Suppressor macrophage (primary cell): ENCODE data around the gene AIG1.

Experiments
- DNase-seq, 4 experiments: peaks; one replicate each; pipeline ENCODE4 v3.0.0-alpha.2; 2020 to 2022

AIG1 gene

DNA sequence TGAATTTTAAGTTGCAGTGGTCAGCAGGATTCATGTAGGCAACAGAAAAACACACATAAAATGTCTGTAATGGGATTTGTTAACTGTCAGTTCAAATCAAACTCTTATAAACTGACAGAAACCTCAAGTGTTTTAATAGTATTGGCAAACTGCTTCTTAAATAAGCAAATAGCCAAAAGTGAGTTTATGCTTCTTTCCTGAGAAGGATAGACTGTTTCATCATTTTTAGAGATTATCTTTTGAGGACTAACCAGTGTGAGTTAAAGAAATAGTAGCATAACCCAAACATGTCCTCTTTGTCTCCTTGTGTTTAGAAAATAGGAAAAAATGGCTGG lies 68.0 kb downstream of the AIG1 start:
- no peak for DNase-seq

DNA sequence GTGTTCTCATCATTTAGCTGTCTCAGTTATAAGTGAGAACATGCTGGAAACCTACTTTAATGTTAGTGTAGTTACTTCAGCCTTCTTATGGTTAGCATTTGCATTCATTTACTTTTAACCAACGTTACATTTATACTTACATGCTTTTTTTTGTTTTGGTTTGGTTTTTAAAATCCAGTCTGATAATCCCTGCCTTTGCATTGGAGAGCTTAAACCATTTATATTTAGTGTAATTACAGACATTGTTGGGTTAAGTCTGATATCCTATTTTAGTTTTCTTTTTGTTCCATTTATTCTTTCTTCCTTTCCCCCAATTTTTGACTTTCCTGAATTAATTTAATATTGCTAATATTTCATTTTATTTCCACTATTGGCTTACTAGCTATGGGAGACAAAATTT lies 70.2 kb downstream of the AIG1 start:
- no peak for DNase-seq

DNA sequence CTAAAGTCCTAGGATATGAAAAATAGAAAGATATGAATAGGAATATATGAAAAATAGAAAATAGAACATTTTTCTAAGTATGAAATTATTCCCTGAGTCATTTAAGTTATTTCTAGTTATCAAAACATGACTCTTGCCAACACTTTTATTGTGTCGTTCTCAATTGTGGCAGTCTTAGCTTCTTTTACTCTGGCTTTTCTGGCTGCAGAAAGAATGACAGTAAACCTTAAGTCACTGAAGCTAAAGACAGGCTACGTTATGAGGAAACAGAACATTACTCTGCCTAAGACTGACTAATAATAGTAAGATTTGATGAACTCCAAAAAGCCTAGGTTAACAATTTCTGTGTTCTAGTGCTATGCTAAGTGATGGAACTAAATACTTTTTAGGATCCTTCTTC lies 74.6 kb downstream of the AIG1 start:
- no peak for DNase-seq

DNA sequence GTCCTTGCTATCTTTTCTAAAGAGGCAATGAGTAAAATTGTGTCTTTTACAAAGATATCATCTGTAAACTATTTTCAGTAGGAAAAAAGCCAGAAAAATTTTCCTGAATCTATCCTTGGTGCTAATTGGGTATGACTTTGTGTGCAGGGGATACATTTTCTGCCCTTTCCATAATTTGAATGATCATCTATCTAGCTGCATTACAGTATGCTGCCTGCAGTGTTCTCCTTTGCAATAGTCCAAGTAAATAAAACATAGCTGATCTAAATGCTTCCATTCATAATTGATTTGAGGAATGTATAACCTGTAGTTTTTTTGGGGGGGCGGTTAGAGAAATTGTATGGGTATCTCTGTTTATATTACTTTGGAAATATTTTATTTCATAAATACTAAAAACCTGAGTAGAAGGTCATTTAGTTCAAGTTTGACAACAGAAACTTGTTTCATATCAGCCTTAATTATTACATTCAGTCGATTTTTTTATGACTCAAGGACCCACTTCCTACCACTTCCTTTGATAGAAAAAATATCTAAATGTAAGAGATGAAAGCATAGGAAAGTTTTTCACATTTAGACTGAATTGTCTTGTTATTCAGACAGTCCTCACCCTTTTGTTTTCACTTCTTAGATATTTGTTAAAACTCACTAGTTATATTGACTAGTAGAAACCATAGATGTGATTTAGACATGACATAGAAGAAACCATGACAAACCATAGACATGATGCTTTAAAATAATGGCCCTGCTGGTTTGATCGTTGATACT lies 75.3 kb downstream of the AIG1 start:
- DNase-seq: no peak

DNA sequence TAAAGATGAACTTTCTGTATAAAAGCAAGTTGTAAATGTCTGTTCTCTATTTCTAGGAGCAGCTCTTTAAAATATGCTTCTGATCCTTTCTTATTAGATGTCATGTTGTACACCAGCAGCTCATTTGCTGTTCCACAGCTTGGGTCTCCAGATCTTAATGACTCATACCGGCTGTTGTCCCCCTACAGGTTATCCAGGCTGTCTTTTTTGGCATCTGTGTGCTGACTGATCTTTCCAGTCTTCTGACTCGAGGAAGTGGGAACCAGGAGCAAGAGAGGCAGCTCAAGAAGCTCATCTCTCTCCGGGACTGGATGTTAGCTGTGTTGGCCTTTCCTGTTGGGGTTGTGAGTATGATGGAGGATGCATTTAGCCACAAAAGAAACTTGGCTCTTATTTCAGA lies 76.0 kb downstream of the AIG1 start:
- no peak for DNase-seq

DNA sequence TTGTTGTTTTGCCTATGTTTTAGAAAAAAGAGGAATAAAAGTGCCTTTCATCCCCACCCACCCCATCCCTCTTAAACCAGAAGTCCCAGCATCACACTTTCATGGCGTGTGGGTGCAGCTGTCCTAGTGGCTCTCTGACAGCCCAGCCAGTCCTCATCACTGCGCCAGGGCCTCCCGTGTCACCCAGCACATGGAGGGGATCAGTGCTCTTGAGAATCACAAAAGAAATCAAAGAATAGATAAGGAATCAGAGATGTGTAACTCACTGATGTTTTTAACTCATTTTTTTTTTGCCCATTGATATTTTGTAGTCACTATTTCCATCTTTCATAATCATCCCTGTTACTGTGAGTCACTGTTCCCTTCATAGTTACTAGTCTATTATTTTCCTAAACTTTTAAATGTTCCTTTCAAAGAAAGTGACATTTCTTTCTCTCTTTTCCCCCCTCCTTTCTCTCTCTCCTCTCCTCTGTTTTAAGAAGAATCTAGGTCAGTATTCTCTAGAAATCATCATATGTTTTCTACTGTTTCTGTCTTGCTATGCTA lies 78.6 kb downstream of the AIG1 start:
- DNase-seq: peak in 3 of 4 experiments; percentile 19 to 25 (median 20)

DNA sequence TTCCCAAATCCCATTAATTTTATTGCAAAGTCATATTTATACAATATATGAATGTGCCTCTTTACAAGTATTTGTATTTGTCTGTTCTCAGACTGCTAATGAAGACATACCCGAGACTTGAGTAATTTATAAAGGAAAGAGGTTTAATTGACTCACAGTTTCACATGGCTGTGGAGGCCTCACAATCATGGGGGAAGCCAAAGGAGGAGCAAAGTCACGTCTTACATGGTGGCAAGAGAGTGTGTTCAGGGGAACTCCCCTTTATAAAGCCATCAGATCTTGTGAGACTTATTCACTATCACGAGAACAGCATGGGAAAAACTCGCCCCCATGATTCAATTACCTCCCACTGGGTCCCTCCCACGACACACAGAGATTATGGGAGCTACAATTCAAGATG lies 79.2 kb downstream of the AIG1 start:
- DNase-seq: peak in 2 of 4 experiments; percentile 30 to 42

DNA sequence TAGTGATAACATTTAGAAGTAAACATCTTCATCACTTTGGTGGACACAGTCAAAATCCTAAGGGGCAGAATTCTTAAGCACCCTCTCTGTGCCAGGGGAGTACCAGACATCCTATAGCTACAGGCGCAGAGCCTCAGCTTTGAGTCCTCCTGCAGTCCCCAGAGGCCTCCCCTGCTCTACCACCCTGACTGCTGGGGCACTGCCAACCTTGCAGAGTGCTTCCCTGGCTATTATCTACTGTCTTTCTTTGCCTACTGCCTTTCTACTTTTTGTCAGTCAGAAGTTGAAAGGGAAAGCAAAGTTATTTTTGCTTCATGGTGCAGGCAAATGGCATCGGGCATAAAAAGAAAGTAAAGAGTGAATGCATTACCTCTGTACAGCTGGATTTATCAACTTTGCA lies 80.1 kb downstream of the AIG1 start:
- no peak for DNase-seq

DNA sequence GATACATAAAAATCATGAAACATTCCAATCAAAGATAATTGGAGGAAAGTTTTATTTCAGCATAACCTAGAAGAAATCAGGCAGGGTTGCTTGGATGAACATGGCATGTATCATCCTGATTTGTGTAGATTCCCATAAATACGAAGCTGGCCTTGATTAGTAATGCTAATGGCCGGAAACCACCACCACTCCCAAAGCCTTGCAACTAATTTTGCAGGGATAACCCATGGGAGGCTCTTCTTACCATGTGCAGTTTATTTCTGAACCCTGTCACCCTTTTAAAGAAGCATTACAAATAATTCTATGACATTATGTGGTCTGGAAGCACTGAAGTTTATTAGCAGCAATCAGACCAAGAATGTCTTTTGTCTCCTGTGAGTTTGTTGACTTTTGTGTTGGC lies 80.8 kb downstream of the AIG1 start:
- DNase-seq: no peak

DNA sequence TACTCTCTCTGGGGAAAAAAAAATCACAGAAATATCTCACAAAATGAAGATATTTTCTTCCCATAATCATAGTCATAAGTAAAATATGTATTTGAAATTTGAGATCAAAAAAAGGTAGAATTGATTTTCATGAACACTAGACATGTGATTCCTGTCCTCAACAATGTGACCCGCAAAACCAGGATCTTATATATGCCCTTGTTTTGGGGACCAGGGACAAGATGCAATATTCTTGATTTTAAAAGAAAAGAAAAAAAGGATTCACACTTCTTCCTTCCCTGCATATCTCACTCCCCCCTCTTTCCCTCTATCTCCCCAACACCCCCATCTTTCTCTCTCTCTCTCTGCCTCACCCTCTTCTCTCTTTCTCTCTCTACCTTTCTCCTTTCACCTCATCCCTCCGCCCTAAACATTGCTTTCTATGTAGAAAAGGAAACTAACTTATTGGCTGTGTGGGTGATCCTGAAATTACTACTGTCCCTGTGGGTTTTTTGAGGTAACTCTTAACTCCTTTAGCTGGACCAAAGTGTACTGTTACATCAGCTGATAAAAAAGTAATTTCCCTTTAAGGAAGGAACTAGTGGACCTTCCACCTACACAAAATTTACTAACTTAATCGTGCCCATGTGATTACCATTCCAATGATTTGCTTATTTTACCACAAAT lies 85.6 kb downstream of the AIG1 start:
- DNase-seq: peak in 2 of 4 experiments; percentile 38 to 40

DNA sequence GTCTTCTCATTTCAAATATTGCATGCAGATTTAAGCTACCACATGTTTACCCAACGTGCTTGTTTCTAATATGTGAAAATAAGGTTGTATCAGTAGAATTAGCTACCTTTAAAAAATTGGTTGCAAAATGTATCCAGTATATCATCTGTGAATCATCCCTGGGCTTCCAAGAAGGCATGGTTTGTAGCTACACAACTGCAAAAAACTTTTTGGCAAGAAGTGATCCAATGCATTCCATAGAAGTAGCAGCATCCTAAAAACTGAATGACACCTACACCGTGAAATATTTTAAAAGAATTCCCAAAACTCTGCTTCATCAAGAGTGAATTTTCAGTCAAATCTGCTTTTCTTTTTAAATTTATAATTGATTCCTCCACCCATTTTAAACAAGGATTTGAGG lies 89.1 kb downstream of the AIG1 start:
- DNase-seq: no peak

DNA sequence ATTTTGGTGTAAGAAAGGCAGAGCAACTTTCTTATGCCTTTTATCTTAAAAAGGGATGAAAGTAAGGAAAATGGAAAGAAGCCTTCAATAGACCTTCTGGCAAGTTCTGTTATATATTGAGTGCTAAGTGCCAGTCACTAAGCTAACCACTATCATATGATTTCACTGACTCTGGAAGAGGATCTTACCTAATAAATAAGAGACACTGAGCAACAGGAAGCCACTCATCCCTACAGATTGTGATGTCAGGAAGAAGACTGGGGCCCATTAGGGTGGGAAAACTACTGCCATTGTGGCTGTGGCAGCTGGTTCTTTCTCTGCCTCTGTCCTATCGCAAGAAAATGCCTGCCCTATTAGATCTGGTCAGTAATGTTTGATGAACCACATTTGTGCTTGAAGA lies 89.6 kb downstream of the AIG1 start:
- peak in 3 of 4 experiments; percentile 38 to 67 (median 58) for DNase-seq

DNA sequence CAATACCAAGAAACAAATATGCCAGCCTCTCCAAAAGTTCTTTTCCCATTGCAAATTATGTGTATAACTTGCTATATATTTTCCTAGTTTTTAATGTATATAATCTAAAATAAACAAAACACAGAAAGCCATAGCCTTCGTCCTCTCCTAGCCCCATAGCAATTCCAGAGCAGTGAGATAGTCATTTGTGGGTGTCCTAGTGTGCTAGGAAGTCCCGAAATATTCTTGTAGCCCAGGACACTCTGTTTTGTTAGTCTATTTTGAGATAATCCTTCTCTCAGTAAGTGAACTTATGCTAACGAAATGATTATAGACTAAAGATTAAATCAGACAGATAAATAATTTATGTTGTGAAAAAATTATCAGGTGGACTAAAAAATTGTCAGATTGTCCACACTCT lies 90.7 kb downstream of the AIG1 start:
- no peak for DNase-seq

DNA sequence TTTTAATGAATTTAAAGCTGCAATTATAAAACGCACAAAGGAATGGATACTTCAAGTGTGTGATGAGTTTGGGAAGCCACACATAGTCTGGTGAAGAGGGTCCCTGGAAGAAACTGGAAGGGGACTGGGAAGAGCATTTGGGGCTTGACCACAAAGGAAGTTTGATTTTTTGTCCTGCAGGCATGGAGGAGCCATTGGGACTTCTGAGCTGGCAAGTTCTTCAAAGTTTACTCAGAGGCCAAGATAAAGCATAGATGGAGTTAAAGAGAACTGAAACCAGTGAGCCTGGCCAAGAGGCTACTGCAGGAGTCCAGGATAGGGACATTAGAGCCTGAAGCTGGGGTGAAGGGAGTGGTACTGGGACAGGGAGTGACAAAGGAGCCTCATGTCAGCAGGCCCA lies 95.0 kb downstream of the AIG1 start:
- DNase-seq: peak in 3 of 4 experiments; percentile 22 to 32 (median 28)

DNA sequence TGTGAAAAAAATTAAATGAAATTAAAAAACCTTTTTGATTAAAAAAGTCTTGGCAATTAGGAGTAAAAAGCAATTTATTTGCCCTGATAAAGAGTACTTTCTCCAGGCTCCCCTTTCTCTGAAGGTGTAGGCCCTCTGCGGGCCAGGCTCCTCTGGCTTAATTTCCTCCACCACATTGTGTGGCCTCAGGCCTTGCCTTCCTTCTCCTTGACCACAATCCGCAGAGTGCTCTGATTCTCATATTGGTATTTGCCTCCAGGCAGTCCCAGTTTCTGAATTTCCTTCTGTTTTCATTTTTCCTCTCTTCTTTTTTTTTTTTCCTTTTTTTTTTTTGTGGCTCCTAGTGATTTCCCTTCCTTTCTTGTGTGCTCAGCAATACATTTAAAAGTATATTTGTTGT lies 96.4 kb downstream of the AIG1 start:
- no peak for DNase-seq

DNA sequence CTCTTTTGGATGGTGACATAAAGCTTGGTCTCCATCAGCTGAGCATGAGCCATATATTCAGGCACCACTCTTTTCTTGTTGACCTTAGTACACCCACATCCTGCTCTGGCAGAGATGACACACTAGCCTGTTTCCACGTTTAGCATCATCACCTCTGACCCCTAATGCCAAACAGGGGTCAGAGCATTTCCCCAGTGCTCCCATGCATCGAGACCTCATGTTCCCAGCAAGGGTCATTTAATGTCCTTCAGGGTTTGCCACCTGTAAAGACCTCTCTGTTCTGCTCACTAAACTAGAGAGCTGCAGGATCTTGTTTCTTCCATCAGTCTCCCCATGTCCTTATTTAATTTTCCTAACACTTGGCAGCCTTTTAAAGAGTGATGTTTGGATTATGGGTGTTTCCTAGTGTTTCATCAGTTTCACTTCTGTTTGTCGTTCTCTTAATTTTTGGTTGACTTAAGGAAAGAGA lies 97.5 kb downstream of the AIG1 start:
- DNase-seq: peak; percentile 63 to 92 (median 80)

DNA sequence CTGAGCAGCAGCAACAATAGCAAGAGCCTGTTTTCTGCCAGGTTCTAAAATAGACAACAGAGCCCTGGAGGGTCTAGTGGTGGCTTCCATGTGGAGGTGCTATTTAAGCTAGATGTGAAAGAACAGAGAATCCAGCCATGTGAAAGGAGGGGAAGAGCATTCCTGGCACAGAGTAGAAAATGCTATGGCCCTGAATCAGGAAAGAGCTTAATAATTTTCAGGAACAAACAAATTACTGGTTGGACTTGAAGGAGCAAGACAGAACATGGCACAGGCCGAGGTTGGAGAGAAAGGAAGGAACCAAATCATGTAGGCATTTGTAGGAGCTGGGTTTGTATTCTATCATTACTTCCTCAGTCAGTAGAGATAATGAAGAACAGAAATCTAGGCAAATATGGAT lies 98.3 kb downstream of the AIG1 start:
- DNase-seq: no peak

DNA sequence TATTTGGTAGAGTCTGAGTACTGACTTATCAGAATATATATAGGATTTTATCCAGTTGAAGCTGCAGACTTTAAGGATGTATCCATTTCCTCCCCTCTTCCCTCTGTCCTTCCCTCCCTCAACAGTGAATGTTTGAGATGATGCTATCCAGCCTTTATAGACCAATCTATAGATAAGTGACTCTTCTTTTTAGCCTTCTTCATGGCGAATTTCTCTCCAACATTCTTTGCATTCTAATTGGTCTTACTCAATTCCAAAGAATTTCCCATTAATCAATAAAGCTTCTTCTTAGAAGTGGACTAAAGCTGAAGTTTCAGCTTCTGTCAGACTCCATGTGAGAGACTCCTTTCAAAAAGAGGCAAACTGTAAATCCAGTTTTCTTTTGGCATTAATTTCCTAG lies 99.3 kb downstream of the AIG1 start:
- no peak for DNase-seq

DNA sequence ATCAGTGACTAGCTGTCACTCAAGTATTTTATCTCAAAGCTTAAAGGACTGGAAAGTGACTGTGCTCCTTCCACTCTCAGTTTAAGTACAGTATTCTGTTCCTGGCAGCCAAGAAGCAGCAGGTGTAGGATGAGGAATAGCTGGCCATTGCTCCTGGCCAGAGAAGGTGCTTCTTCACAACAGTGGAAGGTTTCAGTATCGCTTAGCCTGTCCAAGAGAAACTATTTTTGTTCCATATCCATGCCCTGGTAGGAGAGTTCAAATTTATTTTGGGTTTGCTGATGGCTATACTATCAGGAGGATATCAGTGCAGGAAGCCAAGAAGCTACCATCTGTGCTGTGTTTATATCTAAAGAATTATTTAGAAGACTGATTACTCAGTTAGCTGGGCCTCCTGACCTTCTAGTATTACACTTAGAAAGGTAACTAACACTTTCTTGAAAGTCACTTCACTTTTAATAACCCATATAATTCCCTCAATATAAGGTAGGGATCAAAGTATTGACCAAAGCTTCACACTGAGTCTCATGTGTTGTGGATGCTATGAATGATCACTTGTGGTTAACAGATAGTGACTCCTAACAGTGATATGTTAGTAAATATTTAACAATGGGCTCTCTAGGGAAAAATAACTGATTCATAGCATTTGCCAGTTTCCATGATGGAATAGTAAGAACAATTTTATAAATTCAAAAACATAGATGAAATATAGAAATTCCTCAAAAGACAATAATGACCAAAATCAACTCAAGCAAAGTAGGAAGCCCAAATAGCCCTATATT lies 99.9 kb downstream of the AIG1 start:
- no peak for DNase-seq

DNA sequence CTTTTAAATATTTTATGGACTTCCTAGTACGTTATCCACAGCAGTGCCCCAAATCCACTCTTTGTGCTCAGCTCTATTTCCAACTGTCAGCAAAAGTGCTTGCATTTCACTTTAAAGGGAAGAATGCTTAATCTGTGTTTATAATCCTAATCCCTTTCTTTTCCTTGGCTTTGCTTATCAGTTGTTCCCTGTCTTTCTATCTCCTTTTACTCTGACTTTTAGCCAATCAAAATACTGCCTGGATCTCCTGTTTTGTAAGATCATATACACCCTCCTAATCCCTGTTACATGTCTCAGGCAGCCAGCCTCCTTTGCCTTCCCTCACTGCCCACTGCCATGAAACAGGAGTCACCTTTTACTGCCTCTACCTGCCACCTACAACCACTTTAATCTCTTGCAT lies 102.9 kb downstream of the AIG1 start:
- no peak for DNase-seq

DNA sequence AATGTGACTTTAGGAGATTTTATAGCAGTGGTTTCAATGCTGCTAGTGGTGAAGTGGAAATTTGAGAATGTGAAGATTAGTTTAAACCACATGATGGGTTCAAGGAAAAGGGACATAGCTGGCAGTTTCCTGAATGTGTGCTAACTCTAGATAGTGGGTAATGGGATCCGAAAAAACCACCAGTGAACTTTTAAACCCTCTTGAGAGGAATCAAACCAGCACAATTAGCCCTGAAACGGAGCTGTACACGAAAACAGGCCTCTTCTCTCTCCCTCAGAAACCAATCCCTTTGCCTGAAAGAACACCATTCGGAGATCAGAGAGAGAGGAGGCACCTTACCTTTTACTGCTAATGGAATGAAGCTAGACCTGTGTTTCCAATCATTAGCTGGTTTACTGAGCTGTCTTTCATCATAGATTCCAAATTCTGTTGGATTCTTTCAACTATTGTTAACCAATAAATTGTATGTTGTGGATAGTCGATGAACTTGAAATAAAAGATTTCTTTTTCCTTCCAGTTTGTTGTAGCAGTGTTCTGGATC lies 103.9 kb downstream of the AIG1 start:
- no peak for DNase-seq

DNA sequence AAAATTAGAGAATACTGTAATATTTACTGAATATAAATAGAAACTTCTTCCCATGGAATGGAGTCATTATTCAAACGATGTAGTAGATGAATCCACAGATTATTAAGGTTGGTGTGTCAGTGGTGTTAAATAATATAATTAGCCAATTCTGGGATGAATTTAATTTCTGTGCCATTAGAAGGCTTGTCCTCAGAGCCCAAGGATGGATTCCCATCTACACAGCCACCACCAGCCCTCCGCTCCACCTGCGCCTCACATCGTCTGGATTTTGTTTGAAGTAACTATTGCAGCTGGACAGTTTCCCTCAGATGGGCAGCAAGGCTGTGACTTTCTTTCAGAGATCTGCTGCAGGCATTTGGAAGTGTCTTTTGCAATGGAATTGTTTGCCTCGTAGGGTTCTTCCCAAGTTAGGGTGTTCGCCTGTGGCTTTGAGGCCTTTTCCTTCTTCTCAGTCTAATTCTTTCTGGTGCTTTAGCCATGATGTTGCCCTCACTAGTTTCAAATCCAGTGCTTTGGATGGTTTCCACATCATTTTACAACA lies 104.7 kb downstream of the AIG1 start:
- no peak for DNase-seq

DNA sequence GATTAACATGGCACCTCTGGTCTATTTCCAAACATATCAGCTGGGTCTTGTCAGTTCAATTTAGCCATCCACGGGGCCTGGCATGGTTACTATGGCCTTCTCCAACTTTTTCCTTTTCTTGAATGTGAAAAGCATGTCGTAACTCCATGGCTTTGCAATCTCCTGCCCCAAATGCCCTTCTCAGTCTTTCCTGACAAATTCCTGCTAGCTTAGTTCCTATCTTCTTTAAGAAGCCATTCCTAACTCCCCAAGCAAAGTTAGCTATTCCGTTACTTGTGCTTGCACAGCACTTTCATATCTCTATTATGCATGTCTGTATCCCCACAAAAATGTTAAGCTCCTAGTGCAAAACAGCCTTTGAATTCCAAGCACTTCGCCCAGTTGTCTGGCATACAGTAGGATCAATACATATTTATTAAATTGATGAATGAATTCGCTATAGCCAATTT lies 105.6 kb downstream of the AIG1 start:
- DNase-seq: no peak
